ENCODE data around the gene ST3GAL5. TPM values are rescaled to one million over a fixed set of nuclear protein-coding genes. Genes with fewer than 3 reads are reported as not detected.
"Not testable (repeated sequence)": the region's sequence is repeated elsewhere in the genome, so short reads cannot be mapped to it uniquely, and the experiment has no call there.

Gene ST3GAL5
- total RNA-seq, 1 donor from 2014 or later = 120 TPM

GRCh38 chr2:85838181-85838580 lies 50.6 kb downstream of the ST3GAL5 start:
- peak; percentile 28 for DNase-seq (ENCODE audit: low spot score)

DNA sequence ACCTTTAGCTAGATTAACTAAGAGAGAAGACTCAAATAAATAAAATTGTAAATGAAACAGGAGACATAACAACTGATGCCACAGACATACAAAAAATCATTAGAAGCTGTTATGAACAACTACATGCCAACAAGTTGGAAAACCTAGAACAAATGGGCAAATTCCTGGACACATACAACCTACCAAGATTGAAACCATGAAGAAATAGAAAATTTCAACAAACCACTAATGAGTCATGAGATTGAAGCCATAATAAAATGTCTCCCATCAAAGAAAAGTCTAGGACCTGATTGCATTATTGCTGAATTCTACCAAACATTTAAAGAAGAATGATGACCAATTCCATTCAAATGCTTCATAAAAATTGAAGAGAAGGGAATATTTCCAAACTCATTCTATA lies 54.3 kb downstream of the ST3GAL5 start:
- no peak for DNase-seq (ENCODE audit: low spot score)

GRCh38 chr2:85831735-85832134 lies 57.1 kb downstream of the ST3GAL5 start:
- DNase-seq (ENCODE audit: low spot score) = no peak

GRCh38 chr2:85830645-85831044 lies 58.1 kb downstream of the ST3GAL5 start:
- DNase-seq (ENCODE audit: low spot score) = peak; percentile 7

- DNase-seq (ENCODE audit: low spot score) = not testable (repeated sequence)
Measured at GRCh38 chr2:85829394-85829793, 59.4 kb downstream of the ST3GAL5 start.

DNA sequence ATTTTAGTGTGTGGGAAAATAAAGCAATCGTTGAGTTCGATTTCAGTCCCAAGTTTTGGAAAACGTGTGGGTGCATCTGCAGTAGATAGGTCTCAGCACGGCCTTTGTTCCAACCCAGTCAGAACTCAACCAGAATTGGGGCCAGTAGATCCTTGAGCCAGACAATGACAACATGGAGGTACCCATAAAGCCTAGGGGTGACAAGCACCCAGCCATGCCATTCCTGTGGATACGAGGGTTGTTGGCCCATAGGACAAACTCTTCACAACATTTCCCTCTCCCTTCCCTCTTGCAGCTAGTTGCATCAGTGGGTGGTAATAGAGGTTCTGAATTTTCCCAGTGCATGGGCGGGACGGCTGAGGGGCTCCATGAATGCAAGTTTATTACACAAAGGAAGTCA lies 60.1 kb downstream of the ST3GAL5 start:
- DNase-seq (ENCODE audit: low spot score) = peak; percentile 17

- DNase-seq (ENCODE audit: low spot score) = peak; percentile 35
Measured at GRCh38 chr2:85827879-85828569, 60.8 kb downstream of the ST3GAL5 start.

- DNase-seq (ENCODE audit: low spot score) = peak; percentile 79
Measured at GRCh38 chr2:85826990-85827878, 61.6 kb downstream of the ST3GAL5 start.

DNA sequence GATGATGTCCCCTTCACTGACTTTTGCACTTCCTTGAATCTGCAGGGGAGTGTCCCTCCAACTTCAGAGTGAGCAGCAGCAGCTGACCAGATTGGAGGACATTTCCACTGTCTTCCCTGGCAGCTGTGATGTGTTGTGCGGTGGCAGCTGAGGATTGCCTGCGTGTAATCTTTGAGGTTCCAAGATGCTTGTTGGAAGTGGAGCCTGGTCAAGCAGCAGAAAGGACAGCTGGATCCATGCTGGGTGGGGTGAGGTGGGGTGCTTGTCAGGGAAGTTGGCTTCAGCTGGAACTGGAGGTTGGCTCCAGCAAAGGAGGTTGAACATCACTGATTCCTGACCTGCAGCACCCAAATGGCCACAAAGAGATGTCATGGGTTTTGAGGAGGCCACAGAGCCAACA lies 64.8 kb downstream of the ST3GAL5 start:
- peak; percentile 22 for DNase-seq (ENCODE audit: low spot score)

DNA sequence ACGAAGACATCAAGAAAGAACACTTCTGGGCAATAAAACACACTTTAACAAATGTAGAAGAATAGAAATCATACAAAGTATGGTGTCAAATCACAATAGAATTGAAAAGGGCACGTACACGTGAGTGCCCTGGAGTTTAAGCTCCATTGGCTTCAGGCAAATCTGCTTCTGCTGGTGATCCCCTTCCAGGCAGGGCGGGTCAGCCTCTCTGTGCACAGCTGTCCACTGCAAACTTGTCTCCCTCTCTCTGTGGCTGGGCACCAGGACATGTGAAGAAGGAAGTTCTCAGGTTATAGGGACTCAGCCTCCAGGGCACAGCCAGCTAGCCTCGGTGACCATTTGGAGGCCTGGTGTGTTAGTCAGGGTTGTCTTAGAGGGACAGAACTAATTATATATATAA lies 66.0 kb downstream of the ST3GAL5 start:
- DNase-seq (ENCODE audit: low spot score) = peak; percentile 32

DNA sequence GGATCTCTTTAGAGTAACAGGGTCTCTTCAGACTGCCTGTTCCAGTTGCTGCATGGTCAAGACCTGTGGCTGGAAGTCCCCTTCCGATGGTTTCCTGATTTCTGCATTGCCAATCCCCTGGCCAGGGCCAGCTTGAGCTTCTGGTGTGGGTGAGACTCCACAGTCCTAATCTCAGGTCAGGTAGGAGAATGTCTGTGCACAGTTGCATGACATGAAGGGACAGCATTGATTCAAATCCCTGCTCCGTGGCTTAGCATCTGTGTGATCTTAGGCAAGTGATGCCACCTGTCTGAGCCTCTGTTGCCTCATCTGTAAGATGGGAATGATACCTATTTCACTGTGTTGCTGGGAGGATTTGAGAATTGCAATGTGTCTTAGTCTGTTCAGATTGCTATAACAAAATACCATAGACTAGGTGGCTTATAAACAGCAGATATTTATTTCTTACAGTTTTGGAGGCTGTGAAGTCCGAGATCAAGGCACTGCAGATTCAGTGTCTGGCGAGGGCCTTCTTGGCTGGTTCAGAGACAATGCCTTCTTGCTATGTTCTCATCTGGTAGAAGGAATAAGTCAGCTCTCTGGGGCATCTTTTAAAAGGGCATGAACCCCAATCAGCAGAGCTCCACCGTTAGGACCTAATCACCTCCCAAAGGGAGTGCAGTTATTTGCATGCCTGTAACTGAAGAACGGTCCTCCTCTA lies 68.8 kb downstream of the ST3GAL5 start:
- peak; percentile 22 for DNase-seq (ENCODE audit: low spot score)

DNA sequence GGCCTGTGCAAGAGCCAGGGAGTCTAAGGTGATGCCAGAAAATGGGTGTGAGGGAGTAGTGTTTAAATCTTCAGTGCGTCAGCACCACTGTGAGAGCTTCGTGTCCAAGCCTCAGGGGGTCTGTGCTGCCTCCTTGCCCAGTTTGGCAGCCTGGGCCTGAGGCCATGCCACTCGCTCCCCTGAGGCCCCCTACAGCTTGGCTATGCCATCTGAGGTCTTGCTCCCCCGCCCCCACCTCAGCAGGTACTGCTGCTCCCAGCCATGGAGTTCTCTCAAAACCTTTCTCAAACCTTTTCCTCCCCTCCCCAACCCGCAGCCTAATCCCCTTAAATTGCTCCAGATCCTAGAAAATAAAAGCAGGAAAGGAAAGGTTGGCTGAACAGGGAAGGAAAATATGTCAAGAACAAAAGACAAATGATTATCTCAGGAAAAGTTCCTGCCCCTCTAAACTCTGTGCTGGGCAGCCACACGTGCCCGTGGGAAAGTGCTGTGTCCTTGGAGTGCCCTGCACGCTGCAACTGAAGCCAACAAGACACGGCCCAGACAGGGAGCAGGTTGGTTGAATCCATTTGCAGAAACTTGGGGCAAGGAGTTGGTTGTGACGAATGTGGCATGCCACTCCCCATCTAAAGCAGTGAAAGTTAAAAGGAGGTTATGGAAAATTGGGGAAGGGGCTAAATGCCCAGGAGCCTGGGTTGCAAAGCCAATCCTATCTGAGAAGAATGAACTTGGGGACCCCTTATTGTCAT lies 73.8 kb downstream of the ST3GAL5 start:
- DNase-seq (ENCODE audit: low spot score) = peak; percentile 33

GRCh38 chr2:85813982-85814801 lies 74.6 kb downstream of the ST3GAL5 start:
- peak; percentile 93 for DNase-seq (ENCODE audit: low spot score)

GRCh38 chr2:85813211-85813981 lies 75.4 kb downstream of the ST3GAL5 start:
- DNase-seq (ENCODE audit: low spot score) = peak; percentile 39

DNA sequence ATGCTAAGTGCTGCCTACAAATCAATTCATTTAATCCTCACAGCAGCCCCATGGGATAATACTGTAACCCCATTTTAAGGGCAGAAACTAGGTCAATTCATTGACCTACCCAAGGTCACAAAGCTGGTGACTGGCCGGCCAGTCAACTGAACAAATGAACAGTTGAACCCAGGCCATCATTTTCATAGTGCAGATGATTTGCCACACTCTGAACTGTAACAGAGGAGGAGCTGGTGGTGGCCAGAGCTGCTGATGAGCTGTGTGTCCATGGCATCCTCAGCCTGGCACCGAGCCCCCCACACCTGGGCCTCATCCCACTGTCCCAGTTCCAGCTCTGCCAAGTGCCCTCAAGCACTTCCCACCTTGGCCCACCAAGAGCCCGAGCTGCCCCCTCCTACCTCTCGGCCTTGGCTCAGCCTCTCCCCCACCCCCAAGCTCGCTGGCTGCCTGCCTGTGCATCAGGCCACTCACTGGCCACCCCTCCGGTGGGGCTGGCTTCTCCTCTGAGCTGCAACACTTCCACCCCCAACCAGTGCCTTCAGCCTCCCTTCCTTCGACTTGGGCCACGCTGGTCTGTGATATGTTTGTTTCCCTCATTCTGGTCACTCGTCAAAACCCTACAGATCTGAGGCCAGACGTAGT lies 76.6 kb downstream of the ST3GAL5 start:
- DNase-seq (ENCODE audit: low spot score) = peak; percentile 41

DNA sequence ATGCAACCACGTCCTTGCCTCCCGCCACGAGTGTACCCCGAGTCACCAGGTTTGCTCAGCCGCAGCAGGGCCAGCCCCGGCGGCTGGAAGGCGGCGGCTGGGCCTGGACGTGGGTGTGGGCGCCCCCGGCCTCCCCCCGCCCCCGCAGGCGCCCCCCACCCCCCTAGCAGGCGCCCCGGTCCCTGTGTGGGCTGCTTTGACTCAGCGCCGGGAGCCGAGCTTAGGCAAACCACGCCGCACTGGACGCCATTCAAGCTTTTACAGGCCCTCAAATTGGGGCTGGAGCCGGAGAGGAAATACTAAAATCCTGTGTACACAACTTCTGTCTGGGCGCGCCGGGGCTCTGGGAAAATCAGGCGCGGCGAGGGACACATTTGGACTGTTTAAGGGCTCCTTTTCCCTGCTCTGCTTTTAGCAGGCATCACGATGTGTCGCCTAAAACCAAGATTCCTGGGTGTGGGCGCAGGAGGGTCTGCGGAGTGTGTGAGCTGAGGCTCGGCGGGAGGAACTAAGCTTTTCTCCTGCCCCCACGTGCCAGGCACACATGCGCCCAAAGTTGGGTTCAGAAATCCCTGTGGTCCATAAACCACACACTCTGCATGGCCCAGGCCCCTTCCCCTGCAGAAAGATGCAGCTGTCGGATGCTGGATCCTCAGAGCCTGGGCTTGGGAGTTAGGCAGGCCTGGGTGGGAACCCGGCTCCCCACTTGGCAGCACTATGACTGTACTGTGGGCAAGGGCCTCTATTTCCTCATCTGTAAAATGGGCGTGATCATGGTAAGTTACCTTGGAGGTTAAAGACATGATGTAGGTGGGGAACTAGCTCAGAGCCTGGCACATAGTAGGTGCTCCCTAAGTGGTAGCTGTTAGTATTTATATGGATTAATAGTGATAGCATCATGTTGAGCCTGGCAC lies 77.4 kb downstream of the ST3GAL5 start:
- peak; percentile 68 for DNase-seq (ENCODE audit: low spot score)

GRCh38 chr2:85810371-85811179 lies 78.2 kb downstream of the ST3GAL5 start:
- peak; percentile 44 for DNase-seq (ENCODE audit: low spot score)

Data from ureter (tissue), 1 donor.